Measurements from ENCODE around the gene TEX30. TPM values are rescaled to one million over a fixed set of nuclear protein-coding genes. Genes with fewer than 3 reads are reported as not detected.
"Not testable (repeated sequence)": the region's sequence is repeated elsewhere in the genome, so short reads cannot be mapped to it uniquely, and the experiment has no call there.

TEX30 gene
- total RNA-seq, 1 experiment from 2014 or later = 7.4 TPM

- Mint-ChIP-seq H3K27ac (ENCODE audit: unreplicated experiment) (no peak overlapping the region), H3K27me3 (ENCODE audit: unreplicated experiment) (no peaks in the 10 kb centered on the region), H3K4me1 (ENCODE audit: low read depth, unreplicated experiment) (no peaks in the 10 kb centered on the region), H3K4me3 (ENCODE audit: low read depth, unreplicated experiment) (no peak overlapping the region), H3K36me3 (ENCODE audit: insufficient read depth, unreplicated experiment) (no peaks in the 10 kb centered on the region), H3K9me3 (ENCODE audit: low read depth, unreplicated experiment) (peaks cover 2% of the 10 kb centered on the region)
- CTCF ChIA-PET = no interaction called here
- intact Hi-C loops (cut with micrococcal nuclease; ENCODE audit: unreplicated experiment) = no loop called here
- no TSS peak for BruUV-seq (replicated peaks)
- DNase-seq = no peak
- TF ChIP-seq CTCF (IDR thresholded peaks at IDR 0.05; ENCODE audit: unreplicated experiment) = no peak
Measured at GRCh38 chr13:102784483-102784882, 10.9 kb upstream of the TEX30 start.

GRCh38 chr13:102781591-102781990 is 8.0 kb upstream of the TEX30 start:
- BruUV-seq (replicated peaks) = no TSS peak

GRCh38 chr13:102780656-102781055 is 7.1 kb upstream of the TEX30 start:
- H3K4me1 Mint-ChIP-seq (ENCODE audit: low read depth, unreplicated experiment); H3K27ac Mint-ChIP-seq (ENCODE audit: unreplicated experiment); H3K9me3 Mint-ChIP-seq (ENCODE audit: low read depth, unreplicated experiment); H3K4me3 Mint-ChIP-seq (ENCODE audit: low read depth, unreplicated experiment); H3K36me3 Mint-ChIP-seq (ENCODE audit: insufficient read depth, unreplicated experiment); intact Hi-C loops (cut with micrococcal nuclease; ENCODE audit: unreplicated experiment); CTCF ChIA-PET; BruUV-seq (replicated peaks); H3K27me3 Mint-ChIP-seq (ENCODE audit: unreplicated experiment); DNase-seq: not testable (repeated sequence)

More at GRCh38 chr13:102781591-102781990, 8.0 kb upstream of the TEX30 start:
- no peak overlapping the region for H3K27ac Mint-ChIP-seq (ENCODE audit: unreplicated experiment)
- DNase-seq = no peak
- intact Hi-C loops (cut with micrococcal nuclease; ENCODE audit: unreplicated experiment) = no loop called here
- CTCF ChIA-PET = no interaction called here
- H3K4me3 Mint-ChIP-seq (ENCODE audit: low read depth, unreplicated experiment) = no peak overlapping the region
- H3K9me3 Mint-ChIP-seq (ENCODE audit: low read depth, unreplicated experiment) = peaks cover 2% of the 10 kb centered on the region
- no peaks in the 10 kb centered on the region for H3K27me3 Mint-ChIP-seq (ENCODE audit: unreplicated experiment)
- H3K4me1 Mint-ChIP-seq (ENCODE audit: low read depth, unreplicated experiment) = no peaks in the 10 kb centered on the region
- no peaks in the 10 kb centered on the region for H3K36me3 Mint-ChIP-seq (ENCODE audit: insufficient read depth, unreplicated experiment)
- no peak for TF ChIP-seq CTCF (IDR thresholded peaks at IDR 0.05; ENCODE audit: unreplicated experiment)

GRCh38 chr13:102779436-102780159 is 6.0 kb upstream of the TEX30 start:
- peaks cover 2% of the 10 kb centered on the region for H3K36me3 Mint-ChIP-seq (ENCODE audit: insufficient read depth, unreplicated experiment)
- CTCF ChIA-PET = no interaction called here
- no peak overlapping the region for H3K27ac Mint-ChIP-seq (ENCODE audit: unreplicated experiment)
- BruUV-seq (replicated peaks) = no TSS peak
- no peaks in the 10 kb centered on the region for H3K27me3 Mint-ChIP-seq (ENCODE audit: unreplicated experiment)
- no peak for TF ChIP-seq CTCF (IDR thresholded peaks at IDR 0.05; ENCODE audit: unreplicated experiment)
- peaks cover 2% of the 10 kb centered on the region for H3K9me3 Mint-ChIP-seq (ENCODE audit: low read depth, unreplicated experiment)
- H3K4me1 Mint-ChIP-seq (ENCODE audit: low read depth, unreplicated experiment) = no peaks in the 10 kb centered on the region
- no peak for DNase-seq
- intact Hi-C loops (cut with micrococcal nuclease; ENCODE audit: unreplicated experiment) = no loop called here
- no peak overlapping the region for H3K4me3 Mint-ChIP-seq (ENCODE audit: low read depth, unreplicated experiment)

GRCh38 chr13:102777736-102778135 is 4.2 kb upstream of the TEX30 start:
- no peak for TF ChIP-seq CTCF (IDR thresholded peaks at IDR 0.05; ENCODE audit: unreplicated experiment)
- CTCF ChIA-PET = no interaction called here
- Mint-ChIP-seq H3K27me3 (ENCODE audit: unreplicated experiment) (no peaks in the 10 kb centered on the region), H3K36me3 (ENCODE audit: insufficient read depth, unreplicated experiment) (peaks cover 18% of the 10 kb centered on the region), H3K9me3 (ENCODE audit: low read depth, unreplicated experiment) (peaks cover 2% of the 10 kb centered on the region), H3K4me1 (ENCODE audit: low read depth, unreplicated experiment) (no peaks in the 10 kb centered on the region), H3K27ac (ENCODE audit: unreplicated experiment) (no peak overlapping the region), H3K4me3 (ENCODE audit: low read depth, unreplicated experiment) (no peak overlapping the region)
- DNase-seq = no peak
- intact Hi-C loops (cut with micrococcal nuclease; ENCODE audit: unreplicated experiment) = no loop called here
- BruUV-seq (replicated peaks) = no TSS peak

Data from Calu3 (cell line).